NCI-H1436 (cell line): ENCODE measurements around the gene TMEM242.
"Not testable (repeated sequence)": the region's sequence is repeated elsewhere in the genome, so short reads cannot be mapped to it uniquely, and the experiment has no call there.

Experiments
- DNase-seq: peaks from one replicate; lab custom pipeline; 2025; lab: John Stamatoyannopoulos, UW

The TMEM242 gene

GRCh38 chr6:157323966-157324300 lies 614 bp upstream of the TMEM242 start:
- no peak for DNase-seq

- DNase-seq = no peak
Observed at GRCh38 chr6:157322792-157323254, 496 bp downstream of the TMEM242 start.

GRCh38 chr6:157316871-157317814 lies 6.2 kb downstream of the TMEM242 start:
- DNase-seq = no peak

- DNase-seq = no peak
Observed at GRCh38 chr6:157314705-157315321, 8.5 kb downstream of the TMEM242 start.

- no peak for DNase-seq
Observed at GRCh38 chr6:157313531-157314467, 9.5 kb downstream of the TMEM242 start.

GRCh38 chr6:157312757-157313156 lies 10.6 kb downstream of the TMEM242 start:
- no peak for DNase-seq

GRCh38 chr6:157310693-157311092 lies 12.6 kb downstream of the TMEM242 start:
- not testable (repeated sequence) for DNase-seq

- no peak for DNase-seq
Observed at GRCh38 chr6:157307661-157308060, 15.7 kb downstream of the TMEM242 start.

GRCh38 chr6:157305670-157306653 lies 17.4 kb downstream of the TMEM242 start:
- no peak for DNase-seq

GRCh38 chr6:157304899-157305663 lies 18.2 kb downstream of the TMEM242 start:
- no peak for DNase-seq

- DNase-seq = peak; percentile 78
Observed at GRCh38 chr6:157302736-157303135, 20.6 kb downstream of the TMEM242 start.

- no peak for DNase-seq
Observed at GRCh38 chr6:157300436-157300835, 22.9 kb downstream of the TMEM242 start.

GRCh38 chr6:157300006-157300405 lies 23.3 kb downstream of the TMEM242 start:
- no peak for DNase-seq

- peak; percentile 69 for DNase-seq
Observed at GRCh38 chr6:157298216-157298724, 25.0 kb downstream of the TMEM242 start.

GRCh38 chr6:157294654-157295053 lies 28.7 kb downstream of the TMEM242 start:
- DNase-seq = no peak

- DNase-seq = no peak
Observed at GRCh38 chr6:157293780-157294179, 29.5 kb downstream of the TMEM242 start.

- no peak for DNase-seq
Observed at GRCh38 chr6:157292202-157292601, 31.1 kb downstream of the TMEM242 start.

- DNase-seq = no peak
Observed at GRCh38 chr6:157291356-157291755, 32.0 kb downstream of the TMEM242 start.

- DNase-seq = no peak
Observed at GRCh38 chr6:157290797-157291196, 32.5 kb downstream of the TMEM242 start.

- DNase-seq = no peak
Observed at GRCh38 chr6:157289764-157290163, 33.6 kb downstream of the TMEM242 start.
